ENCODE data around the gene KLK14.

KLK14 gene

GRCh38 chr19:51036519-51036918 lies 46.2 kb downstream of the KLK14 start:
- no peak for DNase-seq (ENCODE audit: low read depth)
- no peak for TF ChIP-seq CTCF (IDR thresholded peaks at IDR 0.05; ENCODE audit: low read length, missing control alignments)
- H3K4me3 ChIP-seq (replicated peaks; ENCODE audit: low read depth, low read length): no peak overlapping the region

GRCh38 chr19:51034704-51035103 lies 48.0 kb downstream of the KLK14 start, which contains the start of gene KLK12:
TSS of gene KLK12 (minus strand) at chr19:51035002. CDS start at chr19:51034621, 381 bp downstream.
- no peak within 1 kb of the TSS for H3K4me3 ChIP-seq (replicated peaks; ENCODE audit: low read depth, low read length)
- no peak for DNase-seq (ENCODE audit: low read depth)
- TF ChIP-seq CTCF (IDR thresholded peaks at IDR 0.05; ENCODE audit: low read length, missing control alignments): no peak

DNA sequence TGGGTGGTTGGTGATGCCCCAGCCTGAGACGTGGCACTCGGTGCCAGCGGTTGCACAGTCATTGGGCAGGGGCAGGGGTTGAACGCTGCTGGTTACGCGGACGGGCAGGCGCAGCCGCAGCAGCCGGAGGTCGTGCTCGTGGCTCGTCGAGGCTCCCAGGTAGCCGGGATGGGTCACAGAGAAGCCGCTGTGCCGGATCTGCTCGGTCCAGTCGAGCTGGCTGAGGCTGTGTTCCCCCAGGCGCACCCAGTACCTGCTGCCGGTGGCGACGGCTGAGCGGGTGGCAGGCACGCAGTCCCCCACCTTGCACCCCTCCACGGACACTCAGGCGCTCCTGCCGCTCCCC lies 50.8 kb downstream of the KLK14 start:
- DNase-seq (ENCODE audit: low read depth): no peak
- no peak overlapping the region for H3K4me3 ChIP-seq (replicated peaks; ENCODE audit: low read depth, low read length)
- no peak for TF ChIP-seq CTCF (IDR thresholded peaks at IDR 0.05; ENCODE audit: low read length, missing control alignments)

- no peak for DNase-seq (ENCODE audit: low read depth)
- no peak overlapping the region for H3K4me3 ChIP-seq (replicated peaks; ENCODE audit: low read depth, low read length)
- TF ChIP-seq CTCF (IDR thresholded peaks at IDR 0.05; ENCODE audit: low read length, missing control alignments): no peak
Observed at GRCh38 chr19:51031220-51031879, 51.3 kb downstream of the KLK14 start.

DNA sequence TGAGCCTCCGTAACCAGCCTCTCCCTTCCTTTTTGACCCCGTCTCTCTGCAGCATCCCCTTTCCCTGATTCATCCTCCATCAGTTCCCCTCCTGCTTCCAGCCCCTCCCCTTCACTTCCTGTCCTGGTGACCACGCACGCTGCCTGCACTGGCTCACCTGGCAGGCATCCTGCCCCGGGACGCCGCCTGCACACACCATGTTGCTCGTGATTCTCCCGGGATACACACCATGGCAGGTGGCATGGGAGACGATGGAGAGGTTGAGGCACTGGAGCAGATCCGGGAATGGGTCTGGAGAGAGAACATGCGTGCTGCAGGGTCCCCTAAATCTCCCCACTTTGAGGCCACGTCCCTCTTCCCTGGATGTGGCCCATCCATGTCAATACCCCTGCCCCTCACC lies 52.1 kb downstream of the KLK14 start:
- DNase-seq (ENCODE audit: low read depth): no peak
- TF ChIP-seq CTCF (IDR thresholded peaks at IDR 0.05; ENCODE audit: low read length, missing control alignments): no peak
- H3K4me3 ChIP-seq (replicated peaks; ENCODE audit: low read depth, low read length): no peak overlapping the region

GRCh38 chr19:51029718-51030117 lies 53.0 kb downstream of the KLK14 start:
- H3K4me3 ChIP-seq (replicated peaks; ENCODE audit: low read depth, low read length): no peak overlapping the region
- no peak for TF ChIP-seq CTCF (IDR thresholded peaks at IDR 0.05; ENCODE audit: low read length, missing control alignments)
- DNase-seq (ENCODE audit: low read depth): no peak

All from fibroblast of pulmonary artery (primary cell).